B cell (primary cell): ENCODE results near the gene HADH. TPM values are rescaled to one million over a fixed set of nuclear protein-coding genes. Genes with fewer than 3 reads are reported as not detected.

Experiments used
- ATAC-seq: fragments of 200-7000 bp; cut with Tn5 transposase; one replicate; pipeline ENCODE4 v1.10.0; 2021; ENCODE audit warnings: low read depth, mild to moderate bottlenecking, moderate number of reproducible peaks, moderate library complexity
- CTCF ChIA-PET: fragments of 350-600 bp; sonication (Branson Sonifier 250); formaldehyde crosslinking; loops from one replicate; lab custom pipeline; 2021; ENCODE audit warnings: antibody characterized with exemption, inconsistent platforms; lab: Charles Lee
- POLR2A ChIA-PET: fragments of 350-600 bp; sonication (Branson Sonifier 250); formaldehyde crosslinking; loops from one replicate; lab custom pipeline; 2021; ENCODE audit warnings: antibody characterized with exemption; lab: Charles Lee
- DNase-seq: peaks from one replicate; pipeline ENCODE4 v3.0.0; 2013
- H2AFZ ChIP-seq: 2 replicates; pipeline ENCODE4 v1.6.1; 2012; ENCODE audit warnings: mild to moderate bottlenecking, low read depth, low read length; ENCODE audit not compliant: insufficient read depth, poor library complexity, severe bottlenecking
- H3K27ac ChIP-seq, 2 donors: 1 replicate in 1 of 2; 2 replicates in 1 of 2; pipeline ENCODE4 v1.5.1; 2012 to 2013; ENCODE audit warnings: low read length in 2 of 2, mild to moderate bottlenecking in 2 of 2, moderate library complexity in 1 of 2
- H3K27me3 ChIP-seq, 4 experiments: fragments of 200-600 bp in 1 of 4; sonication (generic) in 1 of 4; replicated peaks in 1 of 4; 1 replicate in 2 of 4; 2 replicates in 2 of 4; pipeline versions ENCODE4 v1.6.1 to v1.7.0; 2013 to 2016; ENCODE audit warnings: low read length in 3 of 4, mild to moderate bottlenecking in 2 of 4, mixed read lengths in 1 of 4, moderate library complexity in 1 of 4; ENCODE audit not compliant: insufficient read depth in 4 of 4, control insufficient read depth in 3 of 4; ENCODE audit errors: control extremely low read depth in 1 of 4
- H3K36me3 ChIP-seq, 2 experiments: replicated peaks in 1 of 2; 1 replicate in 1 of 2; 2 replicates in 1 of 2; pipeline versions ENCODE4 v1.6.1 to v1.7.1; 2013; ENCODE audit warnings: low read length in 1 of 2; ENCODE audit not compliant: insufficient read depth in 2 of 2, control insufficient read depth in 1 of 2; ENCODE audit errors: control extremely low read depth in 1 of 2, extremely low read depth in 1 of 2
- H3K4me1 ChIP-seq, 2 donors: fragments of 200-600 bp in 1 of 2; sonication (generic) in 1 of 2; 1 replicate in 1 of 2; 2 replicates in 1 of 2; pipeline versions ENCODE4 v1.5.1 to v1.6.1; 2013 to 2017; ENCODE audit warnings: low read length in 2 of 2; ENCODE audit not compliant: control insufficient read depth in 2 of 2, insufficient read depth in 2 of 2
- H3K4me2 ChIP-seq: replicated peaks from 2 replicates; pipeline ENCODE3; 2012; ENCODE audit warnings: mild to moderate bottlenecking, low read depth, low read length; ENCODE audit not compliant: poor library complexity, severe bottlenecking
- H3K4me3 ChIP-seq, 5 experiments: fragments of 200-600 bp in 1 of 5; sonication (generic) in 1 of 5; 1 replicate in 3 of 5; 2 replicates in 2 of 5; pipeline versions ENCODE4 v1.5.1 to v1.7.0; 2011 to 2016; ENCODE audit warnings: low read length in 4 of 5, mild to moderate bottlenecking in 4 of 5, low read depth in 2 of 5, control low read depth in 1 of 5, moderate library complexity in 1 of 5; ENCODE audit not compliant: insufficient read depth in 1 of 5; ENCODE audit errors: control extremely low read depth in 1 of 5, extremely low read depth in 1 of 5
- H3K79me2 ChIP-seq: fragments of 200-600 bp; sonication (generic); one replicate; pipeline ENCODE4 v1.6.0; 2016; ENCODE audit warnings: low read length; ENCODE audit not compliant: control insufficient read depth, insufficient read depth
- H3K9ac ChIP-seq: fragments of 200-600 bp; sonication (generic); 2 replicates; pipeline ENCODE4 v1.6.1; 2017; ENCODE audit warnings: mild to moderate bottlenecking, low read length, moderate library complexity
- H3K9me3 ChIP-seq, 3 donors: one replicate each; pipeline versions ENCODE4 v1.6.1 to v1.7.1; 2013; ENCODE audit warnings: low read length in 2 of 3; ENCODE audit not compliant: control insufficient read depth in 2 of 3, insufficient read depth in 1 of 3; ENCODE audit errors: control extremely low read depth in 1 of 3
- H4K20me1 ChIP-seq: 2 replicates; pipeline ENCODE4 v1.6.0; 2012; ENCODE audit warnings: mild to moderate bottlenecking, low read length; ENCODE audit not compliant: insufficient read depth, control insufficient read depth, poor library complexity, severe bottlenecking
- H3K27ac Mint-ChIP-seq: one replicate; pipeline ENCODE4 v1.8.0; 2021; ENCODE audit warnings: mixed read lengths
- H3K27me3 Mint-ChIP-seq: one replicate; pipeline ENCODE4 v1.8.0; 2021; ENCODE audit warnings: mixed read lengths
- H3K4me1 Mint-ChIP-seq: one replicate; pipeline ENCODE4 v1.8.0; 2021; ENCODE audit warnings: mixed read lengths
- H3K4me3 Mint-ChIP-seq: one replicate; pipeline ENCODE4 v1.8.0; 2021; ENCODE audit warnings: mixed read lengths
- H3K9me3 Mint-ChIP-seq: one replicate; pipeline ENCODE4 v1.8.0; 2022; ENCODE audit warnings: mixed read lengths; ENCODE audit not compliant: insufficient read depth
- CTCF ChIP-seq: fragments of 200-600 bp; IDR thresholded peaks from one replicate; pipeline ENCODE4 v1.8.0; 2022; ENCODE audit warnings: antibody characterized with exemption, mild to moderate bottlenecking
- EZH2 ChIP-seq: IDR thresholded peaks from 2 replicates; pipeline ENCODE4 v1.6.1; 2012; ENCODE audit warnings: borderline replicate concordance, low read depth, mild to moderate bottlenecking, moderate library complexity, low read length; ENCODE audit not compliant: insufficient read depth, poor library complexity, severe bottlenecking
- WGBS: methylation state at CpG from one replicate; pipeline ENCODE4 v1.1.5; 2013; ENCODE audit warnings: missing lambda C conversion rate; ENCODE audit not compliant: insufficient coverage; 5-methylcytosine and 5-hydroxymethylcytosine counted together
- intact Hi-C: fragments of 100-400 bp; cut with micrococcal nuclease; formaldehyde crosslinking; loops from one replicate; pipeline ENCODE4 v1.10.0; 2022
- polyA plus RNA-seq: library from polyadenylated mRNA; depleted of rRNA; stranded (reverse); fragments of >200 nt; gene quantifications from 2 replicates; pipeline ENCODE4 v1.2.3, GENCODE V29; 2012
- total RNA-seq, 2 donors: library from RNA; stranded (reverse); fragments of 120-200 nt in 1 of 2; gene quantifications; 1 replicate in 1 of 2; 2 replicates in 1 of 2; pipeline versions ENCODE4 v1.2.3 to v1.2.4, GENCODE V29; 2013 to 2022

Gene HADH
- total and polyA plus RNA-seq, 2 donors (not counting 1 experiment from before 2014, with no cell fraction given) = 21.9 to 26.1 TPM

GRCh38 chr4:107999932-108000539, 10.3 kb downstream of the HADH start:
- Histone ChIP-seq H3K9ac (no peak overlapping the region), H3K36me3 (peaks cover 5 to 9% of the 10 kb centered on the region in 2 experiments), H3K9me3 (no peaks in the 10 kb centered on the region), H3K27me3 (no peaks in the 10 kb centered on the region), H2AFZ (no peak overlapping the region), H3K4me3 (no peak overlapping the region), H3K4me1 (no peaks in the 10 kb centered on the region), H4K20me1 (peaks cover 8% of the 10 kb centered on the region), H3K27ac (no peak overlapping the region), H3K79me2 (peaks cover 41% of the 10 kb centered on the region), H3K4me2 (no peak overlapping the region)
- intact Hi-C loops = no loop called here
- no peak overlapping the region for H3K4me3 Mint-ChIP-seq
- peaks cover 13% of the 10 kb centered on the region for H3K4me1 Mint-ChIP-seq
- no peak overlapping the region for H3K27ac Mint-ChIP-seq
- ChIA-PET CTCF (interaction anchor here (3.4 kb wide), 1 partner anchor 20 kb away, joined by 19 read pairs; no protein-coding TSS in a partner anchor), POLR2A (no interaction called here)
- TF ChIP-seq EZH2 = no peak
- TF ChIP-seq CTCF = no peak
- no CpG with 5 or more reads among the region's 2 CpGs for WGBS
- H3K27me3 Mint-ChIP-seq = no peaks in the 10 kb centered on the region
- no peak for DNase-seq
- H3K9me3 Mint-ChIP-seq = no peaks in the 10 kb centered on the region
- ATAC-seq = no peak

DNA sequence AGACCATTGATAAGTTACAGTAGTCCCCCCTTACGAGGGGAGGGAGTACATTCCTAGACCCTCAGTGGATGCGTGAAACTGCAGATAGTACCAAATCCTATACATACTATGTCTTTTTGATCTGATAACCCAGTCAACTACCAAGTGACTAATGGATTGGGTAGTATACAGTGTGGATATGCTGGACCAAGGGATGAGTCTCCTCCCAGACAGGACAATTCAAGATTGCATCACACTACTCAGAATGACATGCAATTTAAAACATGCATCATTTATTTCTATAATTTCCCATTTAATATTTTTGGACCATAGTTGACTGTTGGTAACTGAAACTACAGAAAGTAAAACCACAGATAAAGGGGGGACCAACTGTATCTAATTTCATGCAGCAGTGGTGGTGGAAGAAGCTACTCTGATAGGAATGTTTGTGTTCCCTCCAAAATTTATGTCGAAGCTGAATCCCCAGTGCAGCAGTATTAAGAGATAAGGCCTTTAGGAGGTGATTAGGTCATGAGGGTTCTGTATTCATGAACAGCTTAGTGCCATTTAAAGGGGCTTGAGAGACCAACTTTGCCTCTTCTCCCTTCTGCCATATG, 11.9 kb downstream of the HADH start:
- H3K27me3 ChIP-seq = no peaks in the 10 kb centered on the region
- H3K36me3 ChIP-seq = peaks cover 5 to 9% of the 10 kb centered on the region in 2 experiments
- H4K20me1 ChIP-seq = no peaks in the 10 kb centered on the region
- no peaks in the 10 kb centered on the region for H3K9me3 ChIP-seq
- H3K4me3 ChIP-seq = no peak overlapping the region
- H3K9ac ChIP-seq = no peak overlapping the region
- 100% methylated on average over 1 of the region's 3 CpGs for WGBS
- ChIA-PET POLR2A (no interaction called here), CTCF (interaction anchor here (1.5 kb wide), 1 partner anchor 12 kb away, joined by 3 read pairs; the partner anchor contains the start of gene HADH)
- DNase-seq (no peak), ATAC-seq (no peak)
- TF ChIP-seq EZH2 (no peak), CTCF (no peak)
- no peak overlapping the region for H3K4me2 ChIP-seq
- no peaks in the 10 kb centered on the region for H3K4me1 ChIP-seq
- peaks cover 35% of the 10 kb centered on the region for H3K79me2 ChIP-seq
- H3K27me3 Mint-ChIP-seq = no peaks in the 10 kb centered on the region
- H2AFZ ChIP-seq = no peak overlapping the region
- H3K27ac ChIP-seq = no peak overlapping the region
- H3K9me3 Mint-ChIP-seq = no peaks in the 10 kb centered on the region
- intact Hi-C loops = no loop called here
- no peak overlapping the region for H3K4me3 Mint-ChIP-seq
- H3K27ac Mint-ChIP-seq = no peak overlapping the region
- peaks cover 10% of the 10 kb centered on the region for H3K4me1 Mint-ChIP-seq
